IPS-18a (cell line): ENCODE data around the gene ASMT.
"Not testable (repeated sequence)": the region's sequence is repeated elsewhere in the genome, so short reads cannot be mapped to it uniquely, and the experiment has no call there.

ENCODE experiments used
- H3K27ac ChIP-seq: one replicate; pipeline ENCODE4 v1.5.1; 2013; ENCODE audit warnings: low read length
- H3K27me3 ChIP-seq: one replicate; pipeline ENCODE4 v1.6.1; 2013; ENCODE audit warnings: mild to moderate bottlenecking, low read length; ENCODE audit not compliant: control insufficient read depth, insufficient read depth
- H3K36me3 ChIP-seq: one replicate; pipeline ENCODE4 v1.6.1; 2013; ENCODE audit warnings: low read depth, low read length; ENCODE audit not compliant: control insufficient read depth
- H3K4me1 ChIP-seq: one replicate; pipeline ENCODE4 v1.6.1; 2013; ENCODE audit warnings: low read depth, low read length; ENCODE audit not compliant: control insufficient read depth
- H3K4me3 ChIP-seq: one replicate; pipeline ENCODE4 v1.5.1; 2013; ENCODE audit warnings: low read length
- H3K9ac ChIP-seq: one replicate; pipeline ENCODE4 v1.6.1; 2013; ENCODE audit warnings: mild to moderate bottlenecking, low read length, moderate library complexity
- H3K9me3 ChIP-seq: one replicate; pipeline ENCODE4 v1.6.1; 2013; ENCODE audit warnings: low read depth, low read length; ENCODE audit not compliant: control insufficient read depth

The ASMT gene, protein sequence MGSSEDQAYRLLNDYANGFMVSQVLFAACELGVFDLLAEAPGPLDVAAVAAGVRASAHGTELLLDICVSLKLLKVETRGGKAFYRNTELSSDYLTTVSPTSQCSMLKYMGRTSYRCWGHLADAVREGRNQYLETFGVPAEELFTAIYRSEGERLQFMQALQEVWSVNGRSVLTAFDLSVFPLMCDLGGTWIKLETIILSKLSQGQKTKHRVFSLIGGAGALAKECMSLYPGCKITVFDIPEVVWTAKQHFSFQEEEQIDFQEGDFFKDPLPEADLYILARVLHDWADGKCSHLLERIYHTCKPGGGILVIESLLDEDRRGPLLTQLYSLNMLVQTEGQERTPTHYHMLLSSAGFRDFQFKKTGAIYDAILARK

DNA sequence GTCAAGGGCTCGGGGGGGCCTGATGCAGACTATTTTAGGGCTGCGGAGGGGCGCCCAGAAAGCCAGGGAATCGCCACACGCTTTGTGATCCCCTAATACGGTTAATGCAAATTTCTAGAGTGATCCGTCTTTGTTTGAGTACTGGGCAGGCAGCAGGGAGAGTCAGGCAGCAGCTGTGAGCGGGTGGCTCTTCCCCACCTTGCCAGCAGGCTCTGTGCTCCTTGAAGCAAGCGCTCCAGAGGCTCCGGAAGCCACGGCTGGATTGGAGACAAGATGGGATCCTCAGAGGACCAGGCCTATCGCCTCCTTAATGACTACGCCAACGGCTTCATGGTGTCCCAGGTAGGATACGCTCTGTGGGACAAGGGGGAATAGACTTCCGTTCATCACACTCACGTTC lies at the start of gene ASMT:
Gene ASMT (plus strand): TSS at position 133 of the 400 bp plus-strand sequence. CDS start 141 bp downstream, at position 274.
- no peaks in the 10 kb centered on the region for H3K36me3 ChIP-seq
- no peaks in the 10 kb centered on the region for H3K9me3 ChIP-seq
- no peaks in the 10 kb centered on the region for H3K27me3 ChIP-seq
- H3K4me3 ChIP-seq, result no peak within 1 kb of the TSS
- H3K27ac ChIP-seq, result no peak within 1 kb of the TSS
- H3K4me1 ChIP-seq, result peaks cover 4% of the 10 kb centered on the region
- no peak within 1 kb of the TSS for H3K9ac ChIP-seq

DNA sequence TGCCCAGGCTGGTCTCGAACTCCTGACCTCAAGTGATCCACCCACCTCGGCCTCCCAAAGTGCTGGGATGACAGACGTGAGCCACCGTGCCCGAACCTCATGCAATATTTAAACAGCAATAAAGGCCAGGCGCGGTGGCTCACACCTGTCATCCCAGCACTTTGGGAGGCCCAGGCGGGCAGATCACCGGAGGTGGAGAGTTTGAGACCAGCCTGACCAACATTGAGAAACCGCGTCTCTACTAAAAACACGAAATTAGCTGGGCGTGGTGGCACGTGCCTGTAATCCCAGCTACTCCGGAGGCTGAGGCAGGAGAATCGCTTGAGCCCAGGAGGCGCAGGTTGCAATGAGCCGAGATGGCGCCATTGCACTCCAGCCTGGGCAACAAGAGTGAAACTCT lies 40.7 kb upstream of the ASMT start:
- not testable (repeated sequence) for H3K27me3 ChIP-seq, H3K27ac ChIP-seq, H3K4me3 ChIP-seq, H3K9ac ChIP-seq, H3K9me3 ChIP-seq, H3K36me3 ChIP-seq, H3K4me1 ChIP-seq

DNA sequence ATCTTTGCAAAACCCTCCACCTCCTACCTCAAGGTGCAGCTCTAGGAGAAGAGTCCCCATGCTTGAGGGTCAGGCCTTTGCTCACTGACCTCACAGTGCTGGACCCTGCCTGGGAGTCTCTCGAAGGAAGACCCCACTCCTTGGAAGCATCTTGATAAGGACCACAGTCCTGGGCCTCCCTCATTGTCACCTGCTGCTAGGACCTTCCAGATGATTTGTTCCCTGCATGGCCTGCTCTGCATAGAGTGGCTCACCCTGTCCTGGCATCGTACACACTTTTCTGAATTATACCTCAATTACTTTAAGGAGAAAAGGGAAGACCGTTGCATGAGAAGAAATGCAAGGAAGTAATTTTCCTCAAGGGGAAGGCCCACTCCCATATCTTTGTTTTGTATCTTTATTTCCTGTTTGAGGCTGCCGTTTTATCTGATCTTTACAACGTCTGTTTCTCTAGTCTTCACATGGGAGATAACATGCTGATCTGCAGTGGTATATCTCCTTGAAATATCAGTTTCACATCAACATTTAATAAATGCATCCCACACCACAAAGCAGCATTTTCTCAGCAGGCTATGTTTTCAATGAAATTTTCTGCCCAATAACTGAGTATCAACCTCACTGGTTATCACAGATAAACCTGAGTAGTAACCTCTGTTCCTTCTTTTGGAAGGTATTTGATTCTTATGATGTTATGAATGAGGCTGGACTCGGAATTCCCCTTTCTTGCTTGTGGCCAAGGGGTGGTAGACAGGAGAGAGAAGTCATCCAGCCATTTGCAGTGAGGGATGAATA lies 38.5 kb upstream of the ASMT start:
- no peaks in the 10 kb centered on the region for H3K4me1 ChIP-seq
- no peak overlapping the region for H3K4me3 ChIP-seq
- no peaks in the 10 kb centered on the region for H3K27me3 ChIP-seq
- no peak overlapping the region for H3K9ac ChIP-seq
- H3K36me3 ChIP-seq, result no peaks in the 10 kb centered on the region
- H3K9me3 ChIP-seq, result no peaks in the 10 kb centered on the region
- no peak overlapping the region for H3K27ac ChIP-seq

DNA sequence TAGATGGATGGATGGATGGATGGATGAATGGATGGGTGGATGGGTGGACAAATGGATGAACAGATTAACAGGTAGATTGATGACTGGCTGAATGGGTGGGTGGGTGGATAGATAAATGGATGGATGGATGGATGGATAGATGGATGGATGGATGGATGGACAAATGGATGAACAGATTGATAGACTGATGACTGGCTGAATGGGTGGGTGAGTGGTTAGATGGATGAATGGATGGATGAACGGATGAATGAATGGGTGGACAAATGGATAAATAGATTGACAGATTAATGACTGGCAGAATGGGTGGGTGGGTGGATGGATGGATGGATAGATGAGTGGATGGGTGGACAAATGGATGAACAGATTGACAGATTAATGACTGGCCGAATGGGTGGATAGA lies 37.0 kb upstream of the ASMT start:
- Histone ChIP-seq H3K36me3 (no peaks in the 10 kb centered on the region), H3K9me3 (no peaks in the 10 kb centered on the region), H3K27ac (no peak overlapping the region), H3K4me1 (no peaks in the 10 kb centered on the region), H3K27me3 (no peaks in the 10 kb centered on the region), H3K4me3 (no peak overlapping the region), H3K9ac (no peak overlapping the region)

DNA sequence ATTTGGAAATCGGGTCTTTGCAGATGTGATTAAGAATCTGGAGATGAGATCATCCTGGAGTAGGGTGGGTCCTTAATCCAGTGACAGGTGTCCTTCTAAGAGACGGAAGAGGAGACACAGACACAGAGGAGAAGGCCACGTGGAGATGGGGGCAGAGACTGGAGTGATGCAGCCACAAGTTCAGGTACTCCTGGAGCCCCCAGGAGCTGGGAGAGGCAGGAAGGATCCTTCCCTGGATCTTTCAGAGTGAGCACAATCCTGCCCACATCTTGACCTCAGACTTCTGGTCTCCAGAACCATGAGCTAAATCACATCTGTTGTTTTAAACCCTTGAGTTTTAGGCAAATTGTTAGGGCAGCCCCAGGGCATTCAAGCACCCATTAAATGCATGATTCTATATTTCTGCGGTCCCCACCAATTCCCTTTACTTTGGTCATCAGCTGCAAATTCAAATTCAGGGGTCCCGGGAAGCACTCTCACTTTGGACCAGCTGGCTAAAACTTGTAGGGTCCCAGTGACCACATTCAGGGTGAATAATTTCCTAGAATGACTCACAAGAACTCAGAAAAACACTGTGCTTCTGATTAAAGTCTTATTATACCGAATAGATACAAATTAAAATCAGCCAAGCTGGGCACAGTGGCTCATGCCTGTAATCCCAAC lies 36.2 kb upstream of the ASMT start:
- Histone ChIP-seq H3K4me3 (no peak overlapping the region), H3K9me3 (no peaks in the 10 kb centered on the region), H3K4me1 (no peaks in the 10 kb centered on the region), H3K27ac (no peak overlapping the region), H3K27me3 (no peaks in the 10 kb centered on the region), H3K9ac (no peak overlapping the region), H3K36me3 (no peaks in the 10 kb centered on the region)

DNA sequence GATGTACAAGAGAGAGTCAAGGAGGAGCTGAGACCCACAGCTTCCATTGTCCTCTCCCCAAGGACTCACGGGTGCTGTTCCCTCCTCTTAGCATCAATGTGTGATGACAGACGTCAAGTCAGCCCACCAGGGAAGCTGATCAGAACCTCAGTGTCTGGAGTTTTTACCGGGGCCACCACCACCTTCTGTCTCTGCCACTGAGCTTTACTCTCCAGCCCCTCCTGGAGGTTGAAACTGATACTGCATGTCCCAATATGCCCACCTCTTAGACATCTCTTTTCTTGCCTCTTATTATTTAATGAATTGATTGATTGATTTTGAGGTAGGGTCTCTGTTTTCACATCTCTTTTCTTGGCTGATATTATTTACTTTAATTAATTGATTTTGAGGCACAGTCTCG lies 33.7 kb upstream of the ASMT start:
- no peak overlapping the region for H3K27ac ChIP-seq
- H3K4me1 ChIP-seq, result no peaks in the 10 kb centered on the region
- H3K9me3 ChIP-seq, result no peaks in the 10 kb centered on the region

DNA sequence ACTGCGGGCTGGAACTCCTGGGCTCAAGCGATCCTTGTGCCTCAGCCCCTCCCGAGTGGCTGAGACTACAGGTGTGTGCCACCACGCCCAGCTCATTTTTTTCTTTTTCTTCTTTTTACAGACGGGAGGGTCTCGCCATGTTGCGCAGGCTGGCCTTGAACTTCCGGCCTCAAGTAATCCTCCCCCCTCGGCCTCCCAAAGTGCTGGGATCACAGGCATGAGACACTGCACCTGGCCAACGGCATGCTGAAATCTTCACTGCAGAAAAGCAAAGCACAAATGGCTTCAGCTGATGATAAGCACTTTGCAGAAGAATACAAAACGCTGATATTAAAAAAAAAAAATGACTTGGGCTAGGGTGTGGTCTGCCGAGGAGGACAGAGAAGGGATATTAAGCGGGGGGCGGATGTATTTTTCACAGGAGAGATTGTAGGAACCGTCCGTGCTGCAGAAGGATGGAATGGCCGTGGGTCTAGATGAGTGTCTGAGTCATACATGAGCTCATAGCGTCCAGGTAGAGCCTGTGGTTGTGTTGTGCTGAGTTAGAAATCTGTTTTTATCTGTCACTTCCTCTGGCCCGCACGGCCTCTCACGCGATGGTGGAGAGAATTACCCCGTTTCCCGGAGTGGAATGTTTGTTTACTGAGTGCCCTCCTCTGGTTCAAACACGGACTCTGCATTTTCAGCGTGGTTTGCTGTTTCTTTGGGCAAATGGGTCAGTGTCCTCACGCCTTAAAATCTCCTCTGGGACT lies 32.0 kb upstream of the ASMT start:
- H3K4me1 ChIP-seq, result no peaks in the 10 kb centered on the region
- H3K9ac ChIP-seq, result no peak overlapping the region
- no peaks in the 10 kb centered on the region for H3K27me3 ChIP-seq
- no peak overlapping the region for H3K4me3 ChIP-seq
- H3K36me3 ChIP-seq, result no peaks in the 10 kb centered on the region
- H3K9me3 ChIP-seq, result no peaks in the 10 kb centered on the region
- no peak overlapping the region for H3K27ac ChIP-seq

More for the DNA sequence above, 33.7 kb upstream of the ASMT start:
- no peaks in the 10 kb centered on the region for H3K36me3 ChIP-seq
- H3K4me3 ChIP-seq, result no peak overlapping the region
- H3K27me3 ChIP-seq, result no peaks in the 10 kb centered on the region
- no peak overlapping the region for H3K9ac ChIP-seq

DNA sequence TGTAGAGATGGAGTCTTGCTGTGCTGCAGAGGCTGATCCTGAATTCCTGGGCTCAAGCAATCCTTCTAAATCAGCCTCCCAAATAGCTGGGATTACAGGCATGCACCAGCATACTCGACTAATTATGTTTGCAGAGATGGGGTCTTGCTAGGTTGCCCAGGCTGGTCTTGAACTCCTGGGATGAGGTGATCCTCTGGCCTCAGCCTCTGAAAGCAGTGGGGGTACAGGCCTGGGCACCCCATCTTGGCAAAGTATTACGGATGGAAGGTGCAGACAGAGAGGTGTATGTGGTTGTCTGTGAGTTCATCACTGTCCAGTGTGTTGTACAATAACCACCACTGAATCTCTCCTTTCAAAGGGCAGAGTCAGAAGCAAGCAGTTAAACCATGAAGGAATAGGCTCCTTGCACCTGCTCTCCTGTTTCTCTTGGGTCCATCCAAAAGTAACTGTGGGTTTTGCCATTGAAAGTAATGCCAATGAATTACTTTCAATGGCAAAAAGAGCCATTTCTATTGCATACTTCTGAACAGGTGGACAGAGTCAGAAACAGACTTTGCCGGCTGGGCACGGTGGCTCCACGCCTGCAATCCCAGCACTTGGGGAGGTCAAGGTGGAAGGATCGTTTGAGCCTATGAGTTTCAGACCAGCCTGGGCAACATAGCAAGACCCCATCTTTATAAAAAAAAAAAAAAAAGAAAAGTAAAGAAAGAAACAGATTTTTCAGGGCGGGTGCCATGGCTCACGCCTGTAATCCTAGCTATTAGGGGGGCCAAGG lies 30.4 kb upstream of the ASMT start:
- Histone ChIP-seq H3K9ac (no peak overlapping the region), H3K27me3 (no peaks in the 10 kb centered on the region), H3K4me3 (no peak overlapping the region), H3K27ac (no peak overlapping the region), H3K4me1 (no peaks in the 10 kb centered on the region), H3K9me3 (no peaks in the 10 kb centered on the region), H3K36me3 (no peaks in the 10 kb centered on the region)

DNA sequence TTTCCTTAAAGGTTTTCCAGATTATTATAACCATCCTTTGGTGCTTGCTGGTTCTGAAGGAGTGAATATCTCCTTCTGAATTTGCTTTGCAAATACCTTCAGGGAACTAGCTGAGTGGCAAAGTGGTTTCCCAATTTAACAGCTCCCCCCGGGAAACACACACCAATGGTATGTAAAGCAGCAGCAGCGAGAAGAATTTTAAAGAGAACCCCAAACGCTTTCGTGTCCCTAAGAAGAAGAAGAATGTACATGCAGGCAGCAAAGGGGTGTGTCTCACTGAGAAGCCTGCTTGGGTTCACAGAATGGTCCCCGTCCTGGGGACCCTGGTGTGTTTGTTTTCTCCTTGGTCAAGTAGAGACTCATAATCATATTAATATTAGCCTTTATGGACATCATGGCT lies 27.7 kb upstream of the ASMT start:
- Histone ChIP-seq H3K36me3 (no peaks in the 10 kb centered on the region), H3K4me1 (no peaks in the 10 kb centered on the region), H3K27me3 (no peaks in the 10 kb centered on the region), H3K9ac (no peak overlapping the region), H3K4me3 (no peak overlapping the region), H3K9me3 (no peaks in the 10 kb centered on the region), H3K27ac (no peak overlapping the region)

DNA sequence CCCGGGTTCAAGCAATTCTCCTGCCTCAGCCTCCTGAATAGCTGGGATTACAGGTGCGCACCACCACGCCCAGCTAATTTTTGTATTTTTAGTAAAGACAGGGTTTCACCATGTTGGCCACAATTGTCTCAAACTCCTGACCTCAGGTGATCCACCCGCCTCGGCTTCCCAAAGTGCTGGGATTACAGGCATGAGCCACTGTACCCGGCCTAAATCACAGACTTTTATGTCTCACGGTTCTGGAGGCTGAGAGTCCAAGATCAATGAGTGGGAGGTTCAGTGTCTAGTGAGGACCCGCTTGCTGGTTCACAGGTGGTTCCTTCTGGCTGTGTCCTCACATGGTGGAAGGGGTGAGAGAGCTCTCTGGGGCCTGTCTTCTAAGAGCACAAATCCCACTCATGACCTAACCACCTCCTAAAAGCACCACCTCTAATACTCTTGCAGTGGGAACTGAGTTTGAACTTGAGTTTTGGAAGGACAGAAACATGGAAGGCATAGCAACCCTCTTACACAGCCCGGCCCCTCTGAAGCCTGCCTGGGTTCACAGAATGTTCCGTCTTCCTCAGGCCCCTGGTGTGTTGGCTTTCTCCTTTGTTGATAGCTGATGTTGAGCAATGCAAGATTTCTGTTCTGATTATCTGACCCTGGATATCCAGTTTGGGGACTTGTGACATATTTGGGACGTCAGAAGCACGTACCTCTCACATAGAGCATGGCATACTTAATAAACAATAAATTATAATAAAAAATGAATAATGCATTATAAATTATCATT lies 25.3 kb upstream of the ASMT start:
- H3K27me3 ChIP-seq, result no peaks in the 10 kb centered on the region
- no peak overlapping the region for H3K4me3 ChIP-seq
- no peaks in the 10 kb centered on the region for H3K4me1 ChIP-seq
- peaks cover 11% of the 10 kb centered on the region for H3K36me3 ChIP-seq
- no peaks in the 10 kb centered on the region for H3K9me3 ChIP-seq
- no peak overlapping the region for H3K27ac ChIP-seq
- H3K9ac ChIP-seq, result no peak overlapping the region
